ENCODE measurements around the gene CHMP2A. TPM values are rescaled to one million over a fixed set of nuclear protein-coding genes. Genes with fewer than 3 reads are reported as not detected.

CHMP2A gene
- total and polyA plus RNA-seq, 2 of the 13 experiments (the other 11 are each of a cell fraction or from before 2014, with no cell fraction given): 49.7 to 55.0 TPM

DNA sequence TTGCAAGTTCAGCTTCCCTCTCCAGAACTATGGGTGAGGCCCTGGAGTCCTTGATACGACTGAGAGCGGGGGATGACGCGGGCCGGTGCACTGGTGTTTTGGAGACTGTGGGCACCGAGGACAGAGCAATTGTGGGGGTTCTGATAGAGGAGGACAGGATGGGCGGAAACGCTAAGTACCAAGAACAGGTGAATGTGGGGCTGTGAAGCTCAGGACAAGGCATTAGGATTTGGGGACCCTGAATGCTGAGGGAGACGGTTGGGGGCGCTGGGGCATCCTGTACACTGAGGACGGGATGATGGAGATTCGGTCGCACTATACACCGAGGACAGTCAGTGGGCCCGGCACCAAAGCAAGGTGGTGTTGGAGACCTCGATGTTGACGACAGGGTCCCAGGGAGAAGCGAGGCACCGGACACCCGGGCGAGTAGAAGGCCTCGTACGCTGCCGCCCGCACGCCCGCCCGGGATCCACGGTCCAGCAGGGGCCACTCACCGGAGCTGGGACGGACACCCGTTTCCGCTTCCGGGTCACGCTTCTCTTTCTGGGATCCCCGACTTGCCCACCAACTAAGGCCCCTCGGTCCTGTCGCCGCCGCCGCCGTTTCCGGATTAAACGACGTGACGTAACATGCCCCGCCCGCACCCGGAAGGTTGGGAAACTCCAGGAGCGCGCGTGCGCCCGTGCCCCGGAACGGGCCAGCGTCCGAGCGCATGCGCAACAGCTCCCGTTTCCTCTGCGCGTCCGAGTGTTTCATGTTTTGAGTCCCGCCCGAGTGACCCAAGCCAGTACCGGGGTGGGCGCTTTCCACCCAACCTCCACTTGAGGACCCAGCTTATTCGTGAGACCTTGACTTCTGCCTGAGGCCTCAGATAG, at the start of gene CHMP2A (continued):
- TF ChIP-seq, protein P1, sequence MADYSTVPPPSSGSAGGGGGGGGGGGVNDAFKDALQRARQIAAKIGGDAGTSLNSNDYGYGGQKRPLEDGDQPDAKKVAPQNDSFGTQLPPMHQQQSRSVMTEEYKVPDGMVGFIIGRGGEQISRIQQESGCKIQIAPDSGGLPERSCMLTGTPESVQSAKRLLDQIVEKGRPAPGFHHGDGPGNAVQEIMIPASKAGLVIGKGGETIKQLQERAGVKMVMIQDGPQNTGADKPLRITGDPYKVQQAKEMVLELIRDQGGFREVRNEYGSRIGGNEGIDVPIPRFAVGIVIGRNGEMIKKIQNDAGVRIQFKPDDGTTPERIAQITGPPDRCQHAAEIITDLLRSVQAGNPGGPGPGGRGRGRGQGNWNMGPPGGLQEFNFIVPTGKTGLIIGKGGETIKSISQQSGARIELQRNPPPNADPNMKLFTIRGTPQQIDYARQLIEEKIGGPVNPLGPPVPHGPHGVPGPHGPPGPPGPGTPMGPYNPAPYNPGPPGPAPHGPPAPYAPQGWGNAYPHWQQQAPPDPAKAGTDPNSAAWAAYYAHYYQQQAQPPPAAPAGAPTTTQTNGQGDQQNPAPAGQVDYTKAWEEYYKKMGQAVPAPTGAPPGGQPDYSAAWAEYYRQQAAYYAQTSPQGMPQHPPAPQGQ (CRISPR knock-in tag; IDR thresholded peaks at IDR 0.05; ENCODE audit: borderline replicate concordance): no peak
- no peak for TF ChIP-seq MTF2 (CRISPR knock-in tag; IDR thresholded peaks at IDR 0.05; ENCODE audit: borderline replicate concordance)
- no peak for TF ChIP-seq ZNF776 (CRISPR knock-in tag; IDR thresholded peaks at IDR 0.05)
- TF ChIP-seq ZFP1 (CRISPR knock-in tag; IDR thresholded peaks at IDR 0.05): no peak
- TF ChIP-seq, protein P2, sequence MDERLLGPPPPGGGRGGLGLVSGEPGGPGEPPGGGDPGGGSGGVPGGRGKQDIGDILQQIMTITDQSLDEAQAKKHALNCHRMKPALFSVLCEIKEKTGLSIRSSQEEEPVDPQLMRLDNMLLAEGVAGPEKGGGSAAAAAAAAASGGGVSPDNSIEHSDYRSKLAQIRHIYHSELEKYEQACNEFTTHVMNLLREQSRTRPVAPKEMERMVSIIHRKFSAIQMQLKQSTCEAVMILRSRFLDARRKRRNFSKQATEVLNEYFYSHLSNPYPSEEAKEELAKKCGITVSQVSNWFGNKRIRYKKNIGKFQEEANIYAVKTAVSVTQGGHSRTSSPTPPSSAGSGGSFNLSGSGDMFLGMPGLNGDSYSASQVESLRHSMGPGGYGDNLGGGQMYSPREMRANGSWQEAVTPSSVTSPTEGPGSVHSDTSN (CRISPR knock-in tag; IDR thresholded peaks at IDR 0.05): no peak
- TF ChIP-seq, protein P3, sequence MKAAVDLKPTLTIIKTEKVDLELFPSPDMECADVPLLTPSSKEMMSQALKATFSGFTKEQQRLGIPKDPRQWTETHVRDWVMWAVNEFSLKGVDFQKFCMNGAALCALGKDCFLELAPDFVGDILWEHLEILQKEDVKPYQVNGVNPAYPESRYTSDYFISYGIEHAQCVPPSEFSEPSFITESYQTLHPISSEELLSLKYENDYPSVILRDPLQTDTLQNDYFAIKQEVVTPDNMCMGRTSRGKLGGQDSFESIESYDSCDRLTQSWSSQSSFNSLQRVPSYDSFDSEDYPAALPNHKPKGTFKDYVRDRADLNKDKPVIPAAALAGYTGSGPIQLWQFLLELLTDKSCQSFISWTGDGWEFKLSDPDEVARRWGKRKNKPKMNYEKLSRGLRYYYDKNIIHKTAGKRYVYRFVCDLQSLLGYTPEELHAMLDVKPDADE (CRISPR knock-in tag; IDR thresholded peaks at IDR 0.05): no peak
- no peak for TF ChIP-seq NCOR1 (IDR thresholded peaks at IDR 0.05; ENCODE audit: borderline replicate concordance, low read length)
- no peak for TF ChIP-seq TGIF2 (CRISPR knock-in tag; IDR thresholded peaks at IDR 0.05)
- 0 out of 2 replicates have a peak, but pooled peaks have one; percentile 31 for TF ChIP-seq KDM3A (CRISPR knock-in tag; IDR thresholded peaks at IDR 0.05; ENCODE audit: low read depth)
- TF ChIP-seq HCFC1 (IDR thresholded peaks at IDR 0.05; ENCODE audit: low read depth, low read length): peak; percentile 33
- TF ChIP-seq ZNF768 (CRISPR knock-in tag; IDR thresholded peaks at IDR 0.05): no peak
- no peak for TF ChIP-seq PCBP2 (optimal IDR thresholded peaks at IDR 0.05; ENCODE audit: low read depth, low read length, poor library complexity, severe bottlenecking)
- peak; percentile 86 for TF ChIP-seq ZBTB21 (CRISPR knock-in tag; IDR thresholded peaks at IDR 0.05)
- TF ChIP-seq CENPX (CRISPR knock-in tag; IDR thresholded peaks at IDR 0.05): no peak
- 0 out of 2 replicates have a peak, but pooled peaks have one; percentile 29 for TF ChIP-seq ZNF749 (CRISPR knock-in tag; IDR thresholded peaks at IDR 0.05; ENCODE audit: borderline replicate concordance)
- TF ChIP-seq MAF1 (CRISPR knock-in tag; IDR thresholded peaks at IDR 0.05; ENCODE audit: borderline replicate concordance): no peak
- TF ChIP-seq, protein P4, sequence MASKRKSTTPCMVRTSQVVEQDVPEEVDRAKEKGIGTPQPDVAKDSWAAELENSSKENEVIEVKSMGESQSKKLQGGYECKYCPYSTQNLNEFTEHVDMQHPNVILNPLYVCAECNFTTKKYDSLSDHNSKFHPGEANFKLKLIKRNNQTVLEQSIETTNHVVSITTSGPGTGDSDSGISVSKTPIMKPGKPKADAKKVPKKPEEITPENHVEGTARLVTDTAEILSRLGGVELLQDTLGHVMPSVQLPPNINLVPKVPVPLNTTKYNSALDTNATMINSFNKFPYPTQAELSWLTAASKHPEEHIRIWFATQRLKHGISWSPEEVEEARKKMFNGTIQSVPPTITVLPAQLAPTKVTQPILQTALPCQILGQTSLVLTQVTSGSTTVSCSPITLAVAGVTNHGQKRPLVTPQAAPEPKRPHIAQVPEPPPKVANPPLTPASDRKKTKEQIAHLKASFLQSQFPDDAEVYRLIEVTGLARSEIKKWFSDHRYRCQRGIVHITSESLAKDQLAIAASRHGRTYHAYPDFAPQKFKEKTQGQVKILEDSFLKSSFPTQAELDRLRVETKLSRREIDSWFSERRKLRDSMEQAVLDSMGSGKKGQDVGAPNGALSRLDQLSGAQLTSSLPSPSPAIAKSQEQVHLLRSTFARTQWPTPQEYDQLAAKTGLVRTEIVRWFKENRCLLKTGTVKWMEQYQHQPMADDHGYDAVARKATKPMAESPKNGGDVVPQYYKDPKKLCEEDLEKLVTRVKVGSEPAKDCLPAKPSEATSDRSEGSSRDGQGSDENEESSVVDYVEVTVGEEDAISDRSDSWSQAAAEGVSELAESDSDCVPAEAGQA (IDR thresholded peaks at IDR 0.05; ENCODE audit: low read depth): peak; percentile 82
- TF ChIP-seq, protein P4 (CRISPR knock-in tag; IDR thresholded peaks at IDR 0.05; ENCODE audit: borderline replicate concordance): no peak
- no peak for TF ChIP-seq MIER2 (CRISPR knock-in tag; IDR thresholded peaks at IDR 0.05)
- no peak for TF ChIP-seq ZNF891 (CRISPR knock-in tag; IDR thresholded peaks at IDR 0.05)
- TF ChIP-seq NR2F2 (IDR thresholded peaks at IDR 0.05; ENCODE audit: borderline replicate concordance, low read depth): no peak
